Fibroblast of skin of left biceps (primary cell): ENCODE data around the gene ACMSD.
"Not testable (repeated sequence)": the region's sequence is repeated elsewhere in the genome, so short reads cannot be mapped to it uniquely, and the experiment has no call there.

Source experiments
- DNase-seq, 2 experiments: peaks; one replicate each; pipeline ENCODE4 v3.0.0-alpha.2; 2013; ENCODE audit warnings: low read depth in 2 of 2

ACMSD gene

GRCh38 chr2:134852518-134852917 is 14.1 kb downstream of the ACMSD start:
- DNase-seq = no peak

- DNase-seq = no peak
These were observed 17.3 kb downstream of the ACMSD start for GRCh38 chr2:134855709-134856108.

- no peak for DNase-seq
These were observed 19.8 kb downstream of the ACMSD start for GRCh38 chr2:134858245-134858644.

DNA sequence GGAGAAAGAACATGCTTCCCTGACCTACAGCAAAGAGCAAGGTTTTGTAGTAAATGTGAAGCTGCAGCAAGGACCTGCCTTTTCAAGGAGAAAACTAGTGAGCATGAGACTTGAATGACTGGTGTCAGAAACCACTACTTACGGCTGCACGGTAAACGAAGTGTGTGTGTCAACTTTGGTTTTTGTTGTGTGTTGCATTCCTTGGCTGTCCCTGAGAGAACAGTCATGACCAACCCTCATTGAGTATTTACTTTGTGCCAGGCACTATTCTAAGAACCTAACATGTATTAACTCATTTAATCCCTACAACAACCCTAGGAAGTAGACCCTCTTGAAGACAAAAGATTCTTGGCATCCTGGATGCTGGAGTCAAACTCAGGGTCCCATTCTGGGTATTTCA is 22.8 kb downstream of the ACMSD start:
- no peak for DNase-seq

DNA sequence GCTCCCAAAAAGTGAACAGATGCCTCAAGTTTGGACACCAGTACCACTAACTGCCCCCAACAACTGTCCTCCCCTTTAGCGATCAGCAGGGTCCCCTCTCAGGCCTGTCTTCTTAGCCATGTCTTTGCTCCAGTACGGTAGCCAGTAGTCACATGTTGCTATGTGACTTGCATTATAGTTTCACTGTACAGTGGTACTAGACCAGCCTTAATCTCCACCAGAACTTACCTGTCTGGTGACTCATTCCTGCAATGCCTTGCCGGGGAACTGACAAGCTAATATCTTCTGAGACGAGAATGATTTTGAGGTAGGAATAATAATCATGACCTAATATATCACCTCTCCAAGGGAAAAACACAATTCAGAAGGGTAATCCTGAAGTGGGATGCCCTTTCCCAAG is 23.7 kb downstream of the ACMSD start:
- DNase-seq = no peak

DNA sequence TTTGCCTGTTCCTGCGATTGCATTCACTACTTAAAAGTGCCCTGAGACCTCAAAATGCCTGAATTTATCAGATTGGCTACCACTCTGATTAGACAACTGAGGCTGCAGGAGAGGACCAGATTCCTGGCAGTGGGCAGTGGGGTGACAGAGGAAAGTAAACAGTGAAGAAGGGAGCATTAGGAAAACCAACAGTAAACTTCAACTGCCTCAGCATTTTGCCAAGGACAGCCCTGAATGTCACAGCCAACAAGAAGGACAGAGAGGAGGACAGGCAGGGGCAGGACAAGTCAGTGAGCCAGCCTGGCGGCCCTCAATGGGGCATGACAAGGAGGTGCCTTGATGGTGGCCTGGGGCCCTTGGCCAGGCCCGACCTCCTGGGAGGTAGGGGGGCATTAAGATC is 24.3 kb downstream of the ACMSD start:
- no peak for DNase-seq

GRCh38 chr2:134863446-134863845 is 25.0 kb downstream of the ACMSD start:
- DNase-seq = no peak

DNA sequence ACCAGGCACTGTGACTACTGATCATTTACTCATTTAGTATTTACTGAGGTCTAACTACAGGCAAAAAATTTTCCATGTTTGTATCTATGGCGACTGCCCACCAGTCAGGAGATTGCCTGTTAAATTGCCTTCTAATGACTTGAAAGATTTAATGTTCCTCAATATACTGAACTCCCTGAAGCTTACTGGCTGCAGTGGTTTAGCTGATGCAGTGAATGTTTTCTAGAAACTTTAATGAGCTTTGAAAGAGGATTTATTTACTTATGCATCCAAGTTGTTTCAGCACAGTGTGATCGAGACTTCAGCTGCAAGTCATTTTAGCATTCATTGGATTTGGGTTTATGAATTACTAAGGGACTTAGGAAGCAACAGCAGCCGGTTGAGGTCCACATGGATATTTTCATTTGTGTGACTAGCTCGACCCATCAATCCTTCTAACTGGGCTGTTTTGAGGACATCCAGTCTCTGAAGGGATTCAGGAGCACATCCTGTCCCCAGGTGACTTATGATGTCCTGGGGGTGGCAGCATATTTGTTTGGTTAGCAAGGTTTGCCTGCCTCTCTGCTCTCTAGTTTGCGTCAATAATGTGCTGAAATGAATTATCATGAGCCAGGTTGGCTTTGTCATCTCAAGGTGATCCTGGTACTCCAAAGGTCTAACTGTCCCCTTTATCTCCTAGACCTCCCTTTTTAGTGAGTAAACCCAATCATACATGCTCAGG is 26.8 kb downstream of the ACMSD start:
- no peak for DNase-seq

GRCh38 chr2:134866498-134867099 is 28.2 kb downstream of the ACMSD start:
- DNase-seq = no peak

GRCh38 chr2:134869946-134870736 is 31.7 kb downstream of the ACMSD start:
- DNase-seq = no peak

- no peak for DNase-seq
These were observed 34.7 kb downstream of the ACMSD start for GRCh38 chr2:134873152-134873551.

DNA sequence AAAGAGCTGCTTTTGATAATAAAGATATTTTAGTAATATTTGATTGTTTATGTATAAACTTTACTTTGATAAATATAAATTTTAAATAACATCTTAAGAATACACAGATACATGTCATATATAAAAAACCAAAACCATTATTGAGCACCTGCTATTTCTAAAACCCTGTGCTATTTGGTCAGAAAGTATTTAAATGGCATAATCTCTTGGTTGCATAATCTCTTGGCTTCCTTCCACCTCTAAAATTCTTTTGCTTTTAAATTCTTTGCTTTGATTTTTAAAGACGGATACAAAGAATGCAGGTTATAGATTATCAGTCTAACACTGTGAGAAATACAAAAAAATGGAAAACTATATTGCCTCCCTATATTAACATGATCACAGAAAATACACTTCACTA is 36.9 kb downstream of the ACMSD start:
- no peak for DNase-seq

DNA sequence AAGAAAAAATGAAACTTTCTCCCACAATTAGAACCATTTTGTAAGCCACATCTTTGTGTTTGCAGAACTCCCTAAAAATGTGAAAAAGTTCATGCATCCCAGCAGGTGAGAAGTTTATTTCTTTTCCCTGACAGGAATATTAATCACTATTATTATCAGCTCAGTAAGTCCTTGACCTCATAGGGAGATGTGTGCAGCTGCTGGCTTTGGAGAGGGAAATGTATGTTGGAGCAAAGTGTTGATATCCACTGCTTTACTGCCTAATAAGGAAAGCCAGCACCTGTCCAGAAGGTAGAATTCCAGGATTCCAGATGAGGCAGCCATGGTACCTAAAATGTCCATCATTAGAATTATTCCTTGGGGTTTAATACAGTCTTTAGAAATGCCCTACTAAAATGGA is 44.4 kb downstream of the ACMSD start:
- no peak for DNase-seq

DNA sequence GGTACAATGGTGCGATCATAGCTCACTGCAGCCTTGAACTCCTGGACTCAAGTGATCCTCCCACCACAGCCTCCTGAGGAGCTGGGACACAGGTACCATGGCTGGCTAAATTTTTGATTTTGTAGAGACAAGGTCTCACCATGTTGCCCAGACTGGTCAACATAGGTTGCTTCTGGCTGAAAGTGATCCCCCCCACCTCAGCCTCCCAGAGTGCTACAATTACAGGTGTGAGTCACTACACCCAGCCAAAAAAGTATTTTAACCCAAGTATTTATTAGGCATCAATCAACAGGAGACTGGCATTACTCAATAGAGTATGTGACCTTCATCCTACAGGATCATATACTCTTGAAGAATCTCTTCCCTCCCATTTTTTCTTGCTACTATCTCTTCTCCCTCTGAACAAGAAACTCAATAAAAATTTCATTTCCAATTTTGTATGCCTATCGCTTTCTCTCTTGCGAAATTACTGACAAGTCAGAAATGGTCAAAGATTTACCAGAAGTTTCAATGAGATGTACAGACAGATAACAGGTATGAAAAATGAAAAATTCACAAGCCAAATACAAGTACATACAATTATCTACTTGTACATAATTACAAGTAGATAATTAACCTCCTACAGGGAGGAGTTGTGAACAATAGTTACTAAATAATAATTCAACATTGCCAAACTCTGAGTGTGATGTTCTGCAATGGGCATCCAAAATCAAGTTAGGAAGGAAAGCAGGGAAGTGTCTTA is 45.3 kb downstream of the ACMSD start:
- no peak for DNase-seq

- no peak for DNase-seq
These were observed 46.0 kb downstream of the ACMSD start for GRCh38 chr2:134884435-134884834.

- DNase-seq = no peak
These were observed 54.0 kb downstream of the ACMSD start for GRCh38 chr2:134892282-134893035.

DNA sequence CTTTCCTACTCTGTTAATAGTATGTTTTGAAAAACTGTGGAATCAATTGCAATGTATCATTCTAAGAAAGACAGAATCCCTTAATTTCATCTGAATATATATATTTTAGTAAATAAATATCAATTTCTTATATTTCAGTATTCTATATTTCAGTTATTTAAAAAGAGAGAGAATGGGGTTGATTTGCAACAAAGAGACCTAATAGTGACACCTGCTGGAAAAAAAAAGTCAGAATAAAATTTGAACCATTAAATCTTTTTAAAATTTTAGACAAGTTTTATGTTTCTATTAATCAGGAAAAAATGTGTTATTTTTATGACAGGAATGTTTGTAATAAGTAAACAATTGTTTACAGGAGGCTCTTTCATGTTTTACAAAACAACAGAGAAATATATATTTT is 59.5 kb downstream of the ACMSD start:
- no peak for DNase-seq

DNA sequence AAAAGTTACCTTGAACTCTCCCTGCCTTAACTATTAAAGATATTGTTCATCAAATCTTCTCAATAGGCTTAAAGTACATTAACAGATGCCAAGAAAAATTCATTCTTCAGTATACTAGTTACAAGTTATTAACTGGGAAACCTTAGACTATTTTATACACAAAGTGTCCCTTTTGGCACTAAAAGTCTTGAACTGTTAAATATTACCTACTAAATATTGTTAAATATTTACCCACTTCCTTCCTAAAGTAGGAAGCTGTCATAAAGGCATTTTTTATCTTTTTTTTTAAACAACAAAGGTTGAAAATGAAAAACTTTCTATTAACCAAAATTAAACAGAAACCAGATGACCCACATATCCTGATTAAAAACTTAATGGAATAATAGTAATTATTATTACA is 60.8 kb downstream of the ACMSD start:
- DNase-seq = no peak

GRCh38 chr2:134900151-134900550 is 61.7 kb downstream of the ACMSD start:
- DNase-seq = no peak

DNA sequence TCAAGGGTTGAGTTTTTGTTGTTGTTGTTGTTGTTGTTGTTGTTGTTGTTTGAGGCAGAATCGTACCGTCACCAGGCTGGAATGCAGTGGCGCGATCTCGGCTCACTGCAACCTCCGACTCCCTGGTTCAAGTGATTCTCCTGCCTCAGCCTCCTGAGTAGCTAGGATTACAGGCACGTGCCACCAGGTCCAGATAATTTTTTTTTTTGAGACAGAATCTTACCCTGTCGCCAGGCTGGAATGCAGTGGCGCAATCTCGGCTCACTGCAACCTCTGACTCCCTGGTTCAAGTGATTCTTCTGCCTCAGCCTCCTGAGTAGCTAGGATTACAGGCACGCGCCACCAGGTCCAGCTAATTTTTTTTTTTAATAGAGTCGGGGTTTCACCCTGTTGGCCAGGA is 65.3 kb downstream of the ACMSD start:
- not testable (repeated sequence) for DNase-seq

DNA sequence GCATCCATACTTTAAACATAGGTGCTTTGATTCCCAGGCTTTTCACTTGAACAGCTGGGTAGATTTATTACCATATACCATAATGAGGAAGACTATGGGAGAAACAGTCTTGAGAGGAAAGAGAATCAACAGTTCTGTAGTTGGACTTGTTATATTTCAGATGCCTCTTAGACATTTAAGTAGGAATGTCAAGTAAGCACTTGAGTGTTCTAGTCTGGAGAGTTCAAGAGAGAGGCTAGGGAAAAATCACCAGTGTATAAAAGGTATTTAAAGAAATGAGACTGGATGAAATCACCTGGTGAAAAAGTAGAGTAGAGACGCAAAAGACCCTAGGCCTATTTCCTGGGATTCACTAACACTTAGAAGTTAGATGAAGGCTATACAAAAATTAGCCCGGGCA is 66.8 kb downstream of the ACMSD start:
- DNase-seq = no peak

- DNase-seq = no peak
These were observed 68.3 kb downstream of the ACMSD start for GRCh38 chr2:134906726-134907125.
